A549 (cell line): ENCODE results near the gene ZIC4. TPM values are rescaled to one million over a fixed set of nuclear protein-coding genes. Genes with fewer than 3 reads are reported as not detected.

Experiments
- ATAC-seq, 2 experiments: fragments of 200-7000 bp in 1 of 2; fragments of >200 bp in 1 of 2; cut with Nextera tagmentation in 1 of 2; cut with Tn5 transposase in 1 of 2; 3 replicates each; pipeline versions ENCODE4 v1.8.0 to v1.9.1; 2018 to 2020; ENCODE audit warnings: mild to moderate bottlenecking in 1 of 2, moderate library complexity in 1 of 2
- CTCF ChIA-PET: fragments of 300-600 bp; sonication (Branson Sonifier 250); formaldehyde crosslinking; extraction: SDS; loops from one replicate; lab custom pipeline; 2021; ENCODE audit warnings: antibody characterized with exemption, inconsistent platforms; lab: Yijun Ruan, JAX
- POLR2A ChIA-PET: fragments of 350-600 bp; formaldehyde crosslinking; extraction: SDS; loops from one replicate; lab custom pipeline; 2021; ENCODE audit warnings: antibody characterized with exemption, inconsistent platforms; lab: Yijun Ruan, JAX
- DNase-seq, 2 experiments: peaks; one replicate each; pipeline versions ENCODE4 v3.0.0 to v3.0.0-alpha.2; 2011 to 2016; ENCODE audit warnings: low read depth in 1 of 2, low spot score in 1 of 2
- FAIRE-seq: peaks from 2 replicates; lab custom pipeline; 2011; peaks lifted over from hg19 to GRCh38; lab: Jason Lieb, UNC
- H3K27ac ChIP-seq, 2 experiments: fragments of >200 bp; sonication (Bioruptor Twin); formaldehyde crosslinking; 3 replicates each; pipeline ENCODE4 v1.5.1; 2016 to 2017
- H3K4me1 ChIP-seq: fragments of >200 bp; sonication (Bioruptor Twin); formaldehyde crosslinking; 3 replicates; pipeline ENCODE4 v1.6.1; 2016
- H3K4me2 ChIP-seq: fragments of >200 bp; sonication (Bioruptor Twin); formaldehyde crosslinking; 3 replicates; pipeline ENCODE4 v1.6.1; 2016
- H3K4me3 ChIP-seq: fragments of >200 bp; sonication (Bioruptor Twin); formaldehyde crosslinking; 3 replicates; pipeline ENCODE4 v1.5.1; 2016
- H3K9me3 ChIP-seq: fragments of >200 bp; sonication (Bioruptor Twin); formaldehyde crosslinking; 3 replicates; pipeline ENCODE4 v1.6.1; 2016
- CHD4 ChIP-seq: fragments of 200-600 bp; sonication (generic); IDR thresholded peaks from 2 replicates; pipeline ENCODE4 v1.6.1; 2016; ENCODE audit warnings: antibody characterized with exemption, mild to moderate bottlenecking, borderline replicate concordance
- CTCF ChIP-seq: fragments of >200 bp; sonication (Bioruptor Twin); formaldehyde crosslinking; IDR thresholded peaks from 3 replicates; pipeline ENCODE4 v1.5.1; 2016
- EHF ChIP-seq: fragments of 250-450 bp; sonication (Bioruptor Pico); IDR thresholded peaks from 2 replicates; pipeline ENCODE4 v1.5.0; 2020; ENCODE audit warnings: mild to moderate bottlenecking
- ELK1 ChIP-seq: fragments of 150-350 bp; IDR thresholded peaks from 2 replicates; pipeline ENCODE4 v1.6.1; 2014; ENCODE audit warnings: low read depth, mild to moderate bottlenecking, low read length
- ESRRA ChIP-seq: fragments of 150-350 bp; IDR thresholded peaks from 2 replicates; pipeline ENCODE4 v1.6.1; 2014; ENCODE audit warnings: mild to moderate bottlenecking, low read length, borderline replicate concordance
- FOXS1 ChIP-seq: fragments of 250-450 bp; sonication (Bioruptor Pico); IDR thresholded peaks from 2 replicates; pipeline ENCODE4 v1.5.0; 2020; ENCODE audit warnings: mild to moderate bottlenecking, moderate library complexity
- HDAC2 ChIP-seq: fragments of 200-600 bp; sonication (generic); IDR thresholded peaks from 2 replicates; pipeline ENCODE4 v1.6.1; 2016
- HES2 ChIP-seq: fragments of >200 bp; sonication (Bioruptor Twin); formaldehyde crosslinking; IDR thresholded peaks from 2 replicates; pipeline ENCODE4 v1.6.1; 2016
- HOXA7 ChIP-seq: fragments of 250-450 bp; sonication (Bioruptor Pico); IDR thresholded peaks from 2 replicates; pipeline ENCODE4 v1.5.0; 2020; ENCODE audit warnings: mild to moderate bottlenecking, moderate library complexity
- HOXB5 ChIP-seq: fragments of 250-450 bp; sonication (Bioruptor Pico); IDR thresholded peaks from 2 replicates; pipeline ENCODE4 v1.5.0; 2020; ENCODE audit warnings: mild to moderate bottlenecking, moderate library complexity
- JUNB ChIP-seq: fragments of >200 bp; sonication (Bioruptor Twin); formaldehyde crosslinking; IDR thresholded peaks from 2 replicates; pipeline ENCODE4 v1.6.1; 2016
- MYC ChIP-seq: IDR thresholded peaks from 2 replicates; pipeline ENCODE4 v1.6.1; 2012; ENCODE audit warnings: mild to moderate bottlenecking, inconsistent platforms, low read length, improper control_type of control experiment, borderline replicate concordance
- POLR2AphosphoS2 ChIP-seq: conservative IDR thresholded peaks from 2 replicates; pipeline ENCODE4 v1.6.1; 2012; ENCODE audit warnings: low read length, improper control_type of control experiment, inconsistent platforms
- RAD21 ChIP-seq, 2 experiments: fragments of >200 bp in 1 of 2; sonication (Bioruptor Twin) in 1 of 2; formaldehyde crosslinking in 1 of 2; IDR thresholded peaks in 1 of 2; conservative IDR thresholded peaks in 1 of 2; 2 replicates in 1 of 2; 3 replicates in 1 of 2; pipeline ENCODE4 v1.6.1; 2012 to 2018; ENCODE audit warnings: inconsistent platforms in 1 of 2
- RARB ChIP-seq: fragments of 250-450 bp; sonication (Bioruptor Pico); IDR thresholded peaks from 2 replicates; pipeline ENCODE4 v1.8.0; 2021; ENCODE audit warnings: mild to moderate bottlenecking, moderate library complexity
- RFX5 ChIP-seq: fragments of 450-650 bp; IDR thresholded peaks from 2 replicates; pipeline ENCODE4 v1.7.1; 2014; ENCODE audit warnings: antibody characterized with exemption, mild to moderate bottlenecking, moderate library complexity
- ZNF302 ChIP-seq: fragments of 250-450 bp; sonication (Bioruptor Pico); IDR thresholded peaks from 2 replicates; pipeline ENCODE4 v1.9.0; 2021; ENCODE audit warnings: inconsistent platforms, mild to moderate bottlenecking, moderate library complexity
- WGBS: methylation state at CpG from one replicate; pipeline ENCODE4 v1.1.6; 2017; ENCODE audit errors: missing lambda C conversion rate; 5-methylcytosine and 5-hydroxymethylcytosine counted together
- polyA plus RNA-seq, 4 experiments: library from polyadenylated mRNA; depleted of rRNA in 3 of 4; stranded (reverse); fragments of >200 nt; fragmentation: RNase III in 1 of 4; extraction: RNeasy Plus Mini Kit Qiagen cat#74134 plus additional on column Dnase treatment in 1 of 4; gene quantifications; 2 replicates in 3 of 4; 3 replicates in 1 of 4; pipeline ENCODE4 v1.2.3, GENCODE V29; 2011 to 2017
- TF ChIP-seq, protein P1 (sequence below): fragments of >200 bp; sonication (Bioruptor Twin); formaldehyde crosslinking; IDR thresholded peaks from 3 replicates; pipeline ENCODE4 v1.6.1; 2016

The ZIC4 gene
- polyA plus RNA-seq, 2 of the 4 experiments (the other 2 are of a cell fraction), result not detected

- ChIA-PET POLR2A (no interaction called here), CTCF (no interaction called here)
- no peak overlapping the region for H3K27ac ChIP-seq
- no peak overlapping the region for H3K4me2 ChIP-seq
- H3K9me3 ChIP-seq, result 0 out of 3 replicates have a peak, but pooled peaks cover 4% of the 10 kb centered on the region
- 0% methylated on average over 1 of the region's 1 CpG for WGBS
- no peak for TF ChIP-seq ESRRA
- no peak for TF ChIP-seq MYC
- no peak for TF ChIP-seq ZNF302 (CRISPR knock-in tag)
- no peak for TF ChIP-seq EHF (CRISPR knock-in tag)
- H3K4me1 ChIP-seq, result no peaks in the 10 kb centered on the region
- H3K4me3 ChIP-seq, result no peak overlapping the region
- DNase-seq (no peak), FAIRE-seq (no peak), ATAC-seq (no peak)
Measured at GRCh38 chr3:147364771-147365170, 41.6 kb downstream of the ZIC4 start.

DNA sequence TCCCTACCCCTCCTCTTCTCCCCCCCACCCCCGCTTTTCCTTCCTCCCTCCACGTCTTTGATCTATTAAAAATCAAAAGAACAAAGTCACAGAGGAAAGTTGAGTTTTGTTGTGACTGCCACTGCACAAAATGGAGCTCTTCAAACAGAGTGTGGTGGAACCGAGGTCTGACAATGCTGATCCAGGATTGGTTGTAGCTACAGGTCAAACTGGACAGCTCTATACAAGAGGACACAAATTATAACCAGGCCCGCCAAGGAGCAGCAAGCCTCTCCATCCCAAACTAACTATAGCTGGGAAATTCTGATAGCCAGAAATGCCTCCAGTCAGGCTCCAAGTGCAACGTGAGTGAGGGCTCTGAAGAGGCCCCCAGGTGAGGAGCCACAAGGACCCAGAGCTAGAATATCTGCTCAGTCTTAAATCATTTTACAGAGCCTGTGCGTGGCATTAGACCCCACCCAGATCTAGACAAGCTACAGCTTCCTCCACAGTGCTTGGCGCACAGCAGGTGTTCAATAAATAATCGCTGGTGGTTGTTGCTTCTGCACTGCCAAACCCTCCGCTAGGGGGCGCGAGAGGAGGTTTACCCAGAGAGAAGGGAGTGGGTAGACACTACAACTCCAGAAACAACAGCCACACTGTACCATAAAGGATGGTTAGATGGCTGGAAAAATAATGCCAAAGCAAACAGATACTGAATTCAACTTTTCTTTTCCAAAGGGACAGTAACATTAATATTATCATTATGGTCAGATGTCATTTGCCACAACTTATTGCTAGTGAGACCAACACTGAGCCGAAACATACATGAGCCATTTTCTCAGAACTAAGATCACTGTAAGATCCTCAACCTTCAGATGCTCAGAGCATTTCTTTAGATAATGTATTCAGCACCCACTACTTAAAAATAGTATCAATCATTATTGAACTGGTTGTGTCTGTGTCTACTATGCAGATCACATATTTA is 44.6 kb downstream of the ZIC4 start:
- TF ChIP-seq HDAC2, result no peak
- no peak for TF ChIP-seq JUNB
- TF ChIP-seq, protein P1, sequence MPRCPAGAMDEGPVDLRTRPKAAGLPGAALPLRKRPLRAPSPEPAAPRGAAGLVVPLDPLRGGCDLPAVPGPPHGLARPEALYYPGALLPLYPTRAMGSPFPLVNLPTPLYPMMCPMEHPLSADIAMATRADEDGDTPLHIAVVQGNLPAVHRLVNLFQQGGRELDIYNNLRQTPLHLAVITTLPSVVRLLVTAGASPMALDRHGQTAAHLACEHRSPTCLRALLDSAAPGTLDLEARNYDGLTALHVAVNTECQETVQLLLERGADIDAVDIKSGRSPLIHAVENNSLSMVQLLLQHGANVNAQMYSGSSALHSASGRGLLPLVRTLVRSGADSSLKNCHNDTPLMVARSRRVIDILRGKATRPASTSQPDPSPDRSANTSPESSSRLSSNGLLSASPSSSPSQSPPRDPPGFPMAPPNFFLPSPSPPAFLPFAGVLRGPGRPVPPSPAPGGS, result no peak
- no peak for TF ChIP-seq HOXA7 (CRISPR knock-in tag)
- peak in 1 of 2 experiments; percentile 42; a peak in 2 of 5 replicates for TF ChIP-seq RAD21 (conservative IDR thresholded peaks at IDR 0.05 in 1 of 2, IDR thresholded peaks at IDR 0.05 in 1 of 2)
- TF ChIP-seq RARB (CRISPR knock-in tag), result no peak
- no peak for TF ChIP-seq CHD4
- TF ChIP-seq FOXS1, result no peak
- no peak for TF ChIP-seq ELK1
- no peak for TF ChIP-seq RFX5
- peak; percentile 34; the same call in 2 of the 3 replicates for TF ChIP-seq CTCF
- TF ChIP-seq HES2, result no peak
- TF ChIP-seq HOXB5 (CRISPR knock-in tag), result no peak
- no peak for TF ChIP-seq POLR2AphosphoS2
- TF ChIP-seq ESRRA, result no peak
- no peak for FAIRE-seq
- Histone ChIP-seq H3K9me3 (no peaks in the 10 kb centered on the region), H3K4me3 (no peak overlapping the region), H3K4me1 (no peaks in the 10 kb centered on the region), H3K27ac (no peak overlapping the region), H3K4me2 (no peak overlapping the region)
- peak in 1 of 2 experiments; percentile 81; a peak in 3 of 6 replicates for ATAC-seq
- peak in 1 of 2 experiments; percentile 27 for DNase-seq
- POLR2A ChIA-PET, result no interaction called here
- CTCF ChIA-PET, result no interaction called here
- WGBS, result 19% methylated on average over 12 of the region's 12 CpGs
